HuH-7.5 (cell line): ENCODE data around the gene ASAP3.
"Not testable (repeated sequence)": the region's sequence is repeated elsewhere in the genome, so short reads cannot be mapped to it uniquely, and the experiment has no call there.

Experiments used
- DNase-seq: peaks from one replicate; pipeline ENCODE4 v3.0.0; 2011; ENCODE audit warnings: low spot score

Gene ASAP3

DNA sequence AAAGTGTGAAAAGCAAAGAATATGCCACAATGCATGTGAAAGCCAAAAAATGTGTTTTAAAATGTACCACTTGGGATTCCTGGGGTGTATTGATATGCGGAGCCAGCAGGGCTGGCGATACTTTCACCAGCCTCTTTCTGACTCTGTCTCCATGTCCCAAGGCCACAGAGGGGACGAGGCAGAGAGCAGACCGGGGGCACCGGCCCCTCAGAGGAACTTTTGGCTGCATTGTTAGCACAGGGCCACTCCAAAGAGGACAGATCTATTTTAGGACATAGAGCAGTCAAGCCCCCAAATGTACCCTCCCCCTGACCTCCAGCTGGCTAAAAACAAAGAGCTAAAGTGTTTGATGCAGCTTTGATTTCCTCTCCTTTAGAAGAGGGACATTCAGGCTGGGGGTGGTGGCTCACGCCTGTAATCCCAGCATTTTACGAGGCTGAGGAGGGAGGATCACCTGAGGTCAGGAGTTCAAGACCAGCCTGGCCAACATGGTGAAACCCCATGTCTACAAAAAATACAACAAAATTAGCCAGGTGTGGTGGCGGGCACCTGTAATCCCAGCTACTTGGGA, 88.7 kb downstream of the ASAP3 start:
- no peak for DNase-seq

DNA sequence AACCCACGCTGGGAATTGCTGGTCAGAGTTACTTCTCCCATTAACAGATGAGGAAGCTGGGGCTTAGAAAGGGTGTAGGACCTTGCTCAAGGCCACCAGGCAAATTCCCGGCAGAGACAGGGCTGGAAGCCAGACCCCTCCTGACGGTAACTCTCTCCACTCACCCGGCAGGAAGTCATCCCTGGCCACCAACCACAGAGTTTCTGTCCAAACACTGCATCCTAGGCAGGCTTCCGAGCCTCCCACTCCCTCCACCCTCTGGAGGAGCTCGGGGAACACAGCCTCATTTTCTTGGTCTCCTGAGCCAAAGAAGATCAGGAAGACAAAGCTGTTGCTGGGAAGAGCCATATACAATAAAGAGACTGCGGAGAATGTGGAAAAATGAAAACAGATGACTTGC, 89.3 kb downstream of the ASAP3 start:
- DNase-seq = no peak

- DNase-seq = no peak
Observed at GRCh38 chr1:23394181-23394580, 89.8 kb downstream of the ASAP3 start.

- DNase-seq = no peak
Observed at GRCh38 chr1:23393706-23394105, 90.3 kb downstream of the ASAP3 start.

DNA sequence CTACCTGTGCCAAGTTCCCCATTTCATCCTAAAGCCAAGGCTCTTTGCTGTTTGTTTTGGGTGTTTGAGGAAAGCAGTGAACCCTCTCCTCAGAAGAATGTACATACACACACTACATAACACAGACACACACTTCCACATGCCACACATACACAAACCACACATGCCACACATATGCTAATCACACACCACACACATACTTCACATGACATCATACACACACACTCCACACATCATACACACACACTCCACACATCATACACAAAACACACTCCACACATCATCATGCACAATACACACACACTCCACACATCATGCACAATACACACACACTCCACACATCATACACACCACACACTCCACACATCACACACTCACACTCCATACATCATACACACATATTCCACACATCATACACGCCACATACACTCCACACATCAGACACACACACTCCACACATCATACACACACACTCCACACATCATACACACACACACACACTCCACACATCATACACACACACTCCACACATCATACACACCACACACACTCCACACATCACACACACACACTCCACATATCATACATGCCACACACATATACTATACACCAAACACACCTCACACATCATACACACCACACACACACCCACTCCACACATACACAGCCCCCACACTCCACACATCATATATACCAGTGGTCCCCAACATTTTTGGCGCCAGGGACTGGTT, 91.7 kb downstream of the ASAP3 start:
- no peak for DNase-seq

DNA sequence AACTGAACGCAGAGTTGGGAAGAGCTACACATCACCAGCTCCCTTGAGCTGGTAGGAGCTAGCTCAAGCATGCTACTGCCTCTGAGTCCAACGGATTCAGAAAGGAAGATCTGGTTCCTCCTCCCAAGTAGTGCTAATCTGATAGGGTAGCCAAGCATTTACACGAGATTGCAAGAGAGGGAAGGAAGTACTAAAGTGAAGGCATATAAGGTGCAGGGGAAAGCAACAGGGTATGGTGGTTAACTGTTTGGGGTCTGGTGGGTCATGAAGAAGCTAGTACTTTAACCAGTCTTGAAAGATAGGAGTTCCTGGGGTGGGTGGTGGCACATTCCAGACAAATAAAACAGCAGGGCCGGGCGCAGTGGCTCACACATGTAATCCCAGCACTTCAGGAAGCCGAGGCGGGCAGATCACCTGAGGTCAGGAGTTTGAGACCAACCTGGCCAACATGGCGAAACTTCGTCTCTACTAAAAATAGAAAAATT, 94.1 kb downstream of the ASAP3 start:
- no peak for DNase-seq

DNA sequence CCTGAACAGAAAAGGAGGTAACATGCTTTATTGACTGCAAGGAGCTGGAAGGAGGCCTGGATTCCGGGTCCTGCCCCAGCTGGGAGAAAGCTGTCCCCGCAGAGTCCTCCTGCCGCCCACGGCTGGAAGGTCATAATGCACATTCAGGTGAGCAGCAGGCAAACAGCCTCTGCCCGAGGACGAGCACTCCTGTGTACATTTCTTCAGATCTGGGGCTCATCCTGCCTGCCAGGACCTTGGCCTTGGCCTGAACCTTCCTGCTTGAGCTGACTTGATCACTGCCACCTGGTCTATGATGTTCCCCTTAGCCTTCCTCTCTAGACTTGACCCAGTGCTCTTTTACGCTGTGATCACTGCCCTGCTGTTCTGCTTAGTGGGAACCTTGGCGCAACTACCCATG, 96.5 kb downstream of the ASAP3 start:
- no peak for DNase-seq

GRCh38 chr1:23385119-23385621, 98.8 kb downstream of the ASAP3 start:
- no peak for DNase-seq

- DNase-seq = no peak
Observed at GRCh38 chr1:23384312-23385058, 99.5 kb downstream of the ASAP3 start.

- DNase-seq = no peak
Observed at GRCh38 chr1:23383577-23384311, 100.2 kb downstream of the ASAP3 start.

DNA sequence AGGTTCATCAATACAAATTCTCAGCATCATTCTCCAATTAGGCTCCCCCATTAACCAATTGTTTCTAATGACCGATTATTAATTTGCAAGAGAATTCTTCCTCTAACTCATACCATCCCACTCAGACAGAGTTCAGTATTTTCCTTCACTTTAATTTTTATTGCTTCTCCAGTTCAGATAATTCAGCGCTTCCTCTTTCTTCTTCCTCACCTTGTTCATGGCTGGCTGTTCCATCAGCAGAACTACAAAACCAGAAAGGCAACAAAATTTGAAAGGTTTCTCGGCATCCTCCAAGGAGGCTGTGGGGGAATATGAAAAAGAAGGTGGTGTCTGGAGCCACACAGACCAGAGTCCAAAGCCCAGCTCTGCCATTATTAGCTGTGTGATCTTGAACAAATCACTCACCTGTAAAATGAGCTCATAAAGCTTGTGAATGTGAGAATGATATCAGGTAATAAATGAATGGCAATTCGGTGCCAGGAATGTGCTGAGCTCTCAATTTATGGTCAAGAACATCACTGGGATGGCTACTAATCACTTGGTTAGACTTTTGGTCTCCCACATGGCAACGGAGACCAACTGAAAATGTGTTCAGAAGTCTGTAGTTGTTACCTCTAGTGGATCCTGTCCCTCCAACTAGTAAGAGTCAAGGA, 102.6 kb downstream of the ASAP3 start:
- DNase-seq = no peak

- DNase-seq = no peak
Observed at GRCh38 chr1:23380719-23381118, 103.3 kb downstream of the ASAP3 start.

GRCh38 chr1:23380236-23380635, 103.7 kb downstream of the ASAP3 start:
- not testable (repeated sequence) for DNase-seq
